HepG2 (cell line): ENCODE measurements around the gene GHRL. TPM values are rescaled to one million over a fixed set of nuclear protein-coding genes. Genes with fewer than 3 reads are reported as not detected.

Experiments
- ERF ChIP-seq: IDR thresholded peaks from 2 replicates; pipeline ENCODE4 v1.6.1; 2018; ENCODE audit warnings: missing biosample characterization, missing genetic modification reagents
- FOXP1 ChIP-seq, 2 experiments: fragments of 450-650 bp in 1 of 2; IDR thresholded peaks; 2 replicates each; pipeline ENCODE4 v1.6.1; 2017 to 2018; ENCODE audit warnings: antibody characterized with exemption in 1 of 2
- KAT8 ChIP-seq: IDR thresholded peaks from 2 replicates; pipeline ENCODE4 v1.6.1; 2016; ENCODE audit warnings: missing genetic modification reagents, missing compliant biosample characterization
- PITX1 ChIP-seq: sonication (generic); formaldehyde crosslinking; IDR thresholded peaks from 2 replicates; pipeline ENCODE4 v1.5.1; 2020; ENCODE audit warnings: mild to moderate bottlenecking, missing genetic modification reagents
- SMAD3 ChIP-seq: sonication (generic); formaldehyde crosslinking; IDR thresholded peaks from 2 replicates; pipeline ENCODE4 v1.4.0; 2020; ENCODE audit warnings: missing genetic modification reagents
- ZNF12 ChIP-seq: sonication (generic); formaldehyde crosslinking; IDR thresholded peaks from 2 replicates; pipeline ENCODE4 v1.5.0; 2020; ENCODE audit warnings: missing genetic modification reagents
- ZNF235 ChIP-seq: sonication (generic); formaldehyde crosslinking; IDR thresholded peaks from 2 replicates; pipeline ENCODE4 v1.8.1; 2023; ENCODE audit warnings: mild to moderate bottlenecking, missing genetic modification reagents, borderline replicate concordance
- ZNF446 ChIP-seq: sonication (generic); formaldehyde crosslinking; IDR thresholded peaks from 2 replicates; pipeline ENCODE4 v1.5.0; 2020; ENCODE audit warnings: mild to moderate bottlenecking, missing genetic modification reagents
- ZNF788 ChIP-seq: sonication (generic); formaldehyde crosslinking; IDR thresholded peaks from 2 replicates; pipeline ENCODE4 v1.5.0; 2020; ENCODE audit warnings: mild to moderate bottlenecking, missing genetic modification reagents, borderline replicate concordance
- polyA plus RNA-seq, 8 experiments: library from polyadenylated mRNA; depleted of rRNA in 3 of 8; stranded (reverse) in 7 of 8; unstranded in 1 of 8; fragments of >200 nt; fragmentation: Illumina TruSeq in 4 of 8; extraction: Trizol in 4 of 8; gene quantifications; 2 replicates each; pipeline versions ENCODE4 v1.2.1 to v1.2.3, GENCODE V29; 2011 to 2016; ENCODE audit warnings: low read depth in 4 of 8, missing spikeins in 1 of 8, mixed read lengths in 1 of 8; ENCODE audit not compliant: insufficient read depth in 1 of 8
- total RNA-seq, 5 experiments: library from RNA; depleted of rRNA; stranded (reverse); fragments of >200 nt; fragmentation: Illumina TruSeq; extraction: Trizol; gene quantifications; 2 replicates each; pipeline ENCODE4 v1.2.3, GENCODE V29; 2016; ENCODE audit warnings: low read depth in 1 of 5
- TF ChIP-seq, protein P1 (sequence below): sonication (generic); formaldehyde crosslinking; IDR thresholded peaks from 2 replicates; pipeline ENCODE4 v1.5.0; 2020; ENCODE audit warnings: mild to moderate bottlenecking, missing genetic modification reagents, borderline replicate concordance
- TF ChIP-seq, protein P2 (sequence below): sonication (generic); formaldehyde crosslinking; IDR thresholded peaks from 2 replicates; pipeline ENCODE4 v1.8.1; 2022; ENCODE audit warnings: mild to moderate bottlenecking, missing genetic modification reagents
- TF ChIP-seq, protein P3 (sequence below): sonication (generic); formaldehyde crosslinking; IDR thresholded peaks from 2 replicates; pipeline ENCODE4 v1.8.0; 2022; ENCODE audit warnings: missing genetic modification reagents, mild to moderate bottlenecking, moderate library complexity, borderline replicate concordance
- TF ChIP-seq, protein P4 (sequence below): sonication (generic); formaldehyde crosslinking; IDR thresholded peaks from 2 replicates; pipeline ENCODE4 v1.5.1; 2020; ENCODE audit warnings: mild to moderate bottlenecking, missing genetic modification reagents, borderline replicate concordance

The GHRL gene
- total and polyA plus RNA-seq, 2 of the 13 experiments (the other 11 are each of a cell fraction or from before 2014, with no cell fraction given), result 0.09 TPM; not detected in 1

DNA sequence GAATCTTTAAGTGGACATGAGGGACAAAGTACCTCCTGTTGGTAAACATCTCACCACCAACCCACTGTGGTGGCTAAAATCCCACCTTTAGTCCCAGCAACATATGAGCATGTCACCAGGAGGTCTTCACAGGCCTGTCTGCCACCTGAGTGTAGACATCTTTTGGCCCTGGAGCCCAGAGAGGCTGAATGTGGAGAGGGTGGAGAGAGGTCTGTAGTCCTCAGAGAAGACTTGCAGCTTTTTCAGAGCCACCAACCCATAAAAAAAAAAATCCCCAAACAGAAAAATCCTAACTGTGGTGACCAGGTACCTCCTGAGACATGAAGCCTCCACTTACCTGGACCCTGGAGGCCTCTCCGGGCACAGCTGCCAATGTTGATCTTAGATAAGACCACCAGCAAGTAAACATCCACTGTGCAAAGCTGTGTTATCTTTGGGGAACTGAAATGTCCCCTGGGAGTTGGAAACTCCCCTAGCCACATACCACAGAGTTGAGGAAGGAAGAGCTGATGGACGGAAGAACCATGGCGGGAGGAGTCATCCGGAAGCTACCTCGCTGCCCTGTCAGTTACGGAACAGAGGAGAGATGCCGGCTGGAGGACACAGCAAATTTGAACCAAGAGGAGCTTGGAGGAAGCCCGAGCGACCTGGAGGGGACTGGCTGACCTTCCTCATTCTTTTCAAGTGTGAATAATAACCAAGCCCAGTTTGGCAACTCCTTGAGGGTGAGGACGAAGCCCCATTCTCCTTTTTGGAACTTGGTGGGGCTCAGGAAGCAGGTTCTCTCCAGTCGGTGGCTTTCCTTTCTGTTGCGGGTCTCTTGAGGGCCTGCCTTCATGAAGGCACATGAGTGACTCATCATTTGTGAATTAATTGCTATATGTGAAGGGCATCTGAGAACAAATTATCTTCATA, at the start of gene GHRL (continued):
- TF ChIP-seq, protein P1, sequence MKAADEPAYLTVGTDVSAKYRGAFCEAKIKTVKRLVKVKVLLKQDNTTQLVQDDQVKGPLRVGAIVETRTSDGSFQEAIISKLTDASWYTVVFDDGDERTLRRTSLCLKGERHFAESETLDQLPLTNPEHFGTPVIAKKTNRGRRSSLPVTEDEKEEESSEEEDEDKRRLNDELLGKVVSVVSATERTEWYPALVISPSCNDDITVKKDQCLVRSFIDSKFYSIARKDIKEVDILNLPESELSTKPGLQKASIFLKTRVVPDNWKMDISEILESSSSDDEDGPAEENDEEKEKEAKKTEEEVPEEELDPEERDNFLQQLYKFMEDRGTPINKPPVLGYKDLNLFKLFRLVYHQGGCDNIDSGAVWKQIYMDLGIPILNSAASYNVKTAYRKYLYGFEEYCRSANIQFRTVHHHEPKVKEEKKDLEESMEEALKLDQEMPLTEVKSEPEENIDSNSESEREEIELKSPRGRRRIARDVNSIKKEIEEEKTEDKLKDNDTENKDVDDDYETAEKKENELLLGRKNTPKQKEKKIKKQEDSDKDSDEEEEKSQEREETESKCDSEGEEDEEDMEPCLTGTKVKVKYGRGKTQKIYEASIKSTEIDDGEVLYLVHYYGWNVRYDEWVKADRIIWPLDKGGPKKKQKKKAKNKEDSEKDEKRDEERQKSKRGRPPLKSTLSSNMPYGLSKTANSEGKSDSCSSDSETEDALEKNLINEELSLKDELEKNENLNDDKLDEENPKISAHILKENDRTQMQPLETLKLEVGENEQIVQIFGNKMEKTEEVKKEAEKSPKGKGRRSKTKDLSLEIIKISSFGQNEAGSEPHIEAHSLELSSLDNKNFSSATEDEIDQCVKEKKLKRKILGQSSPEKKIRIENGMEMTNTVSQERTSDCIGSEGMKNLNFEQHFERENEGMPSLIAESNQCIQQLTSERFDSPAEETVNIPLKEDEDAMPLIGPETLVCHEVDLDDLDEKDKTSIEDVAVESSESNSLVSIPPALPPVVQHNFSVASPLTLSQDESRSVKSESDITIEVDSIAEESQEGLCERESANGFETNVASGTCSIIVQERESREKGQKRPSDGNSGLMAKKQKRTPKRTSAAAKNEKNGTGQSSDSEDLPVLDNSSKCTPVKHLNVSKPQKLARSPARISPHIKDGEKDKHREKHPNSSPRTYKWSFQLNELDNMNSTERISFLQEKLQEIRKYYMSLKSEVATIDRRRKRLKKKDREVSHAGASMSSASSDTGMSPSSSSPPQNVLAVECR (CRISPR knock-in tag), result peak; percentile 67; the same call in 1 of the 2 replicates
- TF ChIP-seq ZNF235 (CRISPR knock-in tag), result no peak
- TF ChIP-seq KAT8 (CRISPR knock-in tag), result peak; percentile 55
- TF ChIP-seq FOXP1 (IDR thresholded peaks at IDR 0.05), result no peak
- peak; percentile 60 for TF ChIP-seq FOXP1 (CRISPR knock-in tag; IDR thresholded peaks at IDR 0.05)
- TF ChIP-seq, protein P2, sequence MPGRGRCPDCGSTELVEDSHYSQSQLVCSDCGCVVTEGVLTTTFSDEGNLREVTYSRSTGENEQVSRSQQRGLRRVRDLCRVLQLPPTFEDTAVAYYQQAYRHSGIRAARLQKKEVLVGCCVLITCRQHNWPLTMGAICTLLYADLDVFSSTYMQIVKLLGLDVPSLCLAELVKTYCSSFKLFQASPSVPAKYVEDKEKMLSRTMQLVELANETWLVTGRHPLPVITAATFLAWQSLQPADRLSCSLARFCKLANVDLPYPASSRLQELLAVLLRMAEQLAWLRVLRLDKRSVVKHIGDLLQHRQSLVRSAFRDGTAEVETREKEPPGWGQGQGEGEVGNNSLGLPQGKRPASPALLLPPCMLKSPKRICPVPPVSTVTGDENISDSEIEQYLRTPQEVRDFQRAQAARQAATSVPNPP (CRISPR knock-in tag), result no peak
- TF ChIP-seq ZNF446 (CRISPR knock-in tag), result no peak
- TF ChIP-seq, protein P3, sequence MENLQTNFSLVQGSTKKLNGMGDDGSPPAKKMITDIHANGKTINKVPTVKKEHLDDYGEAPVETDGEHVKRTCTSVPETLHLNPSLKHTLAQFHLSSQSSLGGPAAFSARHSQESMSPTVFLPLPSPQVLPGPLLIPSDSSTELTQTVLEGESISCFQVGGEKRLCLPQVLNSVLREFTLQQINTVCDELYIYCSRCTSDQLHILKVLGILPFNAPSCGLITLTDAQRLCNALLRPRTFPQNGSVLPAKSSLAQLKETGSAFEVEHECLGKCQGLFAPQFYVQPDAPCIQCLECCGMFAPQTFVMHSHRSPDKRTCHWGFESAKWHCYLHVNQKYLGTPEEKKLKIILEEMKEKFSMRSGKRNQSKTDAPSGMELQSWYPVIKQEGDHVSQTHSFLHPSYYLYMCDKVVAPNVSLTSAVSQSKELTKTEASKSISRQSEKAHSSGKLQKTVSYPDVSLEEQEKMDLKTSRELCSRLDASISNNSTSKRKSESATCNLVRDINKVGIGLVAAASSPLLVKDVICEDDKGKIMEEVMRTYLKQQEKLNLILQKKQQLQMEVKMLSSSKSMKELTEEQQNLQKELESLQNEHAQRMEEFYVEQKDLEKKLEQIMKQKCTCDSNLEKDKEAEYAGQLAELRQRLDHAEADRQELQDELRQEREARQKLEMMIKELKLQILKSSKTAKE (CRISPR knock-in tag), result no peak
- TF ChIP-seq ZNF12 (CRISPR knock-in tag), result no peak
- TF ChIP-seq ERF (CRISPR knock-in tag), result peak; percentile 64
- 0 out of 2 replicates have a peak, but pooled peaks have one; percentile 54 for TF ChIP-seq PITX1 (CRISPR knock-in tag)
- TF ChIP-seq, protein P4, sequence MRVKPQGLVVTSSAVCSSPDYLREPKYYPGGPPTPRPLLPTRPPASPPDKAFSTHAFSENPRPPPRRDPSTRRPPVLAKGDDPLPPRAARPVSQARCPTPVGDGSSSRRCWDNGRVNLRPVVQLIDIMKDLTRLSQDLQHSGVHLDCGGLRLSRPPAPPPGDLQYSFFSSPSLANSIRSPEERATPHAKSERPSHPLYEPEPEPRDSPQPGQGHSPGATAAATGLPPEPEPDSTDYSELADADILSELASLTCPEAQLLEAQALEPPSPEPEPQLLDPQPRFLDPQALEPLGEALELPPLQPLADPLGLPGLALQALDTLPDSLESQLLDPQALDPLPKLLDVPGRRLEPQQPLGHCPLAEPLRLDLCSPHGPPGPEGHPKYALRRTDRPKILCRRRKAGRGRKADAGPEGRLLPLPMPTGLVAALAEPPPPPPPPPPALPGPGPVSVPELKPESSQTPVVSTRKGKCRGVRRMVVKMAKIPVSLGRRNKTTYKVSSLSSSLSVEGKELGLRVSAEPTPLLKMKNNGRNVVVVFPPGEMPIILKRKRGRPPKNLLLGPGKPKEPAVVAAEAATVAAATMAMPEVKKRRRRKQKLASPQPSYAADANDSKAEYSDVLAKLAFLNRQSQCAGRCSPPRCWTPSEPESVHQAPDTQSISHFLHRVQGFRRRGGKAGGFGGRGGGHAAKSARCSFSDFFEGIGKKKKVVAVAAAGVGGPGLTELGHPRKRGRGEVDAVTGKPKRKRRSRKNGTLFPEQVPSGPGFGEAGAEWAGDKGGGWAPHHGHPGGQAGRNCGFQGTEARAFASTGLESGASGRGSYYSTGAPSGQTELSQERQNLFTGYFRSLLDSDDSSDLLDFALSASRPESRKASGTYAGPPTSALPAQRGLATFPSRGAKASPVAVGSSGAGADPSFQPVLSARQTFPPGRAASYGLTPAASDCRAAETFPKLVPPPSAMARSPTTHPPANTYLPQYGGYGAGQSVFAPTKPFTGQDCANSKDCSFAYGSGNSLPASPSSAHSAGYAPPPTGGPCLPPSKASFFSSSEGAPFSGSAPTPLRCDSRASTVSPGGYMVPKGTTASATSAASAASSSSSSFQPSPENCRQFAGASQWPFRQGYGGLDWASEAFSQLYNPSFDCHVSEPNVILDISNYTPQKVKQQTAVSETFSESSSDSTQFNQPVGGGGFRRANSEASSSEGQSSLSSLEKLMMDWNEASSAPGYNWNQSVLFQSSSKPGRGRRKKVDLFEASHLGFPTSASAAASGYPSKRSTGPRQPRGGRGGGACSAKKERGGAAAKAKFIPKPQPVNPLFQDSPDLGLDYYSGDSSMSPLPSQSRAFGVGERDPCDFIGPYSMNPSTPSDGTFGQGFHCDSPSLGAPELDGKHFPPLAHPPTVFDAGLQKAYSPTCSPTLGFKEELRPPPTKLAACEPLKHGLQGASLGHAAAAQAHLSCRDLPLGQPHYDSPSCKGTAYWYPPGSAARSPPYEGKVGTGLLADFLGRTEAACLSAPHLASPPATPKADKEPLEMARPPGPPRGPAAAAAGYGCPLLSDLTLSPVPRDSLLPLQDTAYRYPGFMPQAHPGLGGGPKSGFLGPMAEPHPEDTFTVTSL (CRISPR knock-in tag), result peak; percentile 79
- no peak for TF ChIP-seq SMAD3 (CRISPR knock-in tag)
- TF ChIP-seq ZNF788, result peak; percentile 32; the same call in 1 of the 2 replicates
